Sciatic nerve (tissue), 2 donors: ENCODE measurements around the gene ATP23. TPM values are rescaled to one million over a fixed set of nuclear protein-coding genes. Genes with fewer than 3 reads are reported as not detected.

Source experiments
- ATAC-seq: fragments of 200-7000 bp; cut with Tn5 transposase; one replicate; pipeline ENCODE4 v1.9.1; 2020; ENCODE audit warnings: mild to moderate bottlenecking, moderate library complexity
- DNase-seq: peaks from one replicate; pipeline ENCODE4 v3.0.0-alpha.2; 2020; ENCODE audit warnings: low spot score
- intact Hi-C: fragments of 100-400 bp; cut with DNase I; formaldehyde crosslinking; loops from one replicate; pipeline ENCODE4 v1.14.2; 2022
- total RNA-seq: library from RNA; stranded (reverse); fragmentation: NEBNext Ultra II Directional; extraction: Animal tissue kit (Norgen Biotek cat#: 25700); gene quantifications from one replicate; pipeline ENCODE4 v1.2.1, GENCODE V29; 2021
- donor health status: DM: no; HTN: no; CAD: no.
- donor health status: DM: no; HTN: no; CAD: no.

ATP23 gene
- total RNA-seq, 1 donor from 2014 or later: 8.5 TPM

DNA sequence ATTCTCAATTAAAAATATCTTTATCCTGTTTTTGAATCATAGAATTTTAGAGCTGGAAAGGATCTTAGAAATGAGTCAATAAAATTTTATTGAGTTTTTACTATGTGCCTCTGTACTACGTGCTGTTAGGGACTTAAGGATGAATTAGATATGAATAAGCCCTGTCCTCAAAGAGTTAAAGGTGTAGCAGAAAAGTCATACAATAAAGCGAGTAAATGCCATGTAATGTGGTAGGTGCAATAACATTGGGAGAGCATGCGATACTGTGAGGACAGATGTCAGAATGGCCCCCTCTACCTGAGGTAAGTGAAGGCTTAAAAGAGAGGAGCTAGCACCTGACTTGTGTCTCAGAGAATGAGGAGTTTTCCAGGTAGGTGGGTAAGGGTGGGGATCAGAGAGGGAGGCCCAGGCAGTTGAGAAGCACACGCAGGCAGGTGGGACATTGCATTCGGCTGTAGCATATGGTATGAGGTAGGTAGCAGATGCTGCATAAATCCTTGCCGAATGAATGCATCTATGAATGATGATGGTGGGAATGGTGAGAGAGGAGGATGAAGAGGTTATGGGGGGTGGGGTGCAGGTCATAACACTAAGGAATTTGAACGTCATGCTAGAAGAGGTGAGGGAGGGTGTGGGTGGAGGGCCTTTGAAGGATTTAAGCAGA lies 35.4 kb upstream of the ATP23 start:
- DNase-seq: no peak
- intact Hi-C loops: loop anchor here (10.0 kb wide), 1 partner anchor 121 kb away; the partner anchor contains the start of gene TSFM
- ATAC-seq: no peak

DNA sequence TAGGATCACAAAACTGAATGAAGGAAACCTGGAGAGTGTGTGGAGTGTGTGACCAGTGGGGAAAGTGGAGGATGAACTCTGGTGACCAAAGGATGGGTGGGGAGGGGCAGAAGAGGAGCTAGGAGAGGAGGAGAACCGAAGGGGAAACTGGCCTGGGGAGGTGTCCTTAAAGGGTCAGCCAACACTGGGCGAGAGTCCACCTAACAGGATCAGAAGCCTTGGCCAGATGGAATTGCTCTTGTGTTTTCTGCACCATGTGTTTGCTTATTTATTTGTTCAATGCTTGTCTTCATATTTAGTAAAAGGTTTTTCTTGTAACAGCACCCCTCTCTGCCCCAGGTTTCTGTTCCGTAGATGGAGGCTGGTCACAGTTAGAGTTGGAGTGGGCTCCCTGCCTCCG lies 34.5 kb upstream of the ATP23 start:
- ATAC-seq: no peak
- intact Hi-C loops: loop anchor here (10.0 kb wide), 1 partner anchor 122 kb away; the partner anchor contains the start of gene TSFM
- no peak for DNase-seq

DNA sequence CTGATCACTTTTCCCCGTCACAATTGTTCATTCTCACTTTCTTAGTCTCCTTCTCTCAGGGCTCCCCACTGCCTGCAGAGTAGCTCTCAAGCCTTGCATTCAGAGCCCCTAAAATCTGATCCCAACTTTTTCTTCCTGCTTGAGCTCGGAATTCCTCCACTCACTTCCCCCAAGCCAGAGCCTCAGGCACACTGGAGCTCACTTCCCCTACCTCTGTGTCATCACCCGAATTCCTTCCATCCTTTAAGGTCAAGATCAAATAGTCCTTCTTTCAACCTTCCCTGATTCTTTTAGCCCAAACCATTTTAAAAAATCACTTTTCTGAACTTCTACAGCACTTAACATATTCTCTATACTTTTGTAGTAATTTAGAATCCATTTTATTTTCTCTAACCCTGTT lies 34.1 kb upstream of the ATP23 start:
- intact Hi-C loops: loop anchor here (10.0 kb wide), 1 partner anchor 122 kb away; the partner anchor contains the start of gene TSFM
- no peak for ATAC-seq
- no peak for DNase-seq

DNA sequence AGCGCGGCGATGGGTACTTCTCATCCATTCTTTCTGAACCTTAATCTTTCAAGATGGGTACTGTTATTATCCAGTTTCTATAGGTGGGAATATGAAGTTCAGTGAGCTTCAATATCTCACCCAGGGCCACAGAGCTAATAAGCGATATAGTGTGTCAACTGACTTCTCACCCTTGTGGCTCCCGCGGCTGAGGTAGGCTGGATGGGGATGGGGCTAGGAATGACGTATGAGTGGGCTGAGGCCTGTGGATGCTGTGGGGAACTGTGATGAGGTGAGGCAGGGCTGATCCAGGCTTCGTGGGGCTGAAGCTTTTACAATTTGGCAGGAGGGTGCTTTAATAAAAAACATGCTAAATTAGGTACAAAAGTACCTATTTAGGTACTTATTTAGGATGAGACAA lies 32.9 kb upstream of the ATP23 start:
- intact Hi-C loops: loop anchor here (10.0 kb wide), 1 partner anchor 124 kb away; the partner anchor contains the start of gene TSFM
- ATAC-seq (no peak), DNase-seq (no peak)

DNA sequence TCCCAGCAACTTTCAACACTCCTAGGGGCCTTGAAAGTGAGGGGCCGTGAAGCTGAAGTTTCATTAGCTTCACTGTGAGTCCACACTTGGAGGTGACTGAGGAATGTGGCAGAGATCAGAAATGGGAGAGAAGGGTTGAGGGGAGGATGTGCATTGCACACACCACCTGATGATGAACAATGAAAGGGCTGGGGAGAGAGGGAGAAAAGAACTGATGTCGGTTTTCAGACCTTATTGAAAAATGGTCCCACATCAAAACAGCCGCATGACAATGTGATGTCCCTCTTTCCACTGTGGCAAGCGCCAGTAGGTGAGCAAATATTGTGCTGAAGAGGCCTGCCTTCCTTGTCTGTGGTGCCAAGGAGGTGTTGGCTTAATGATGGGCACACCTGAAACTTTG lies 32.3 kb upstream of the ATP23 start:
- intact Hi-C loops: loop anchor here (10.0 kb wide), 1 partner anchor 124 kb away; the partner anchor contains the start of gene TSFM
- DNase-seq (no peak), ATAC-seq (no peak)

DNA sequence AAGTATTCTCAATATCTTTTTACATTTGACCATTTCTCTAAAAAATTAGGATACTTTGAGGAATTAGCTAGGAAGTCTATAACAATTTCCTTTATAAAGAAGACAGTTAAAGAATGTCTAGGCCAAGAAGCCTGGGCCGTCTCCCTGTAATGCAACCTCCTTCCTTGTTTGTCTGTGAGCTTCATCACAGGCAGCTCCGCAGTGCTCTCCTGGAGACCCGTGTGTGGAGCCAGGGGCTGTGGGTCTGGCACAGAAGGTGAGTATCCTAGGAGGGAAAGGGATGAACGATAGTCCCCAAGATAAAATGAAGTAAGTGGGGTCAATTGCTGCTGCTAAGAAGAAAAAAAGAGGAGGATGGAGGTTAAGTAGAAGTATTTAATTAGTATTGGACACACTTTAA lies 31.8 kb upstream of the ATP23 start:
- no peak for DNase-seq
- no peak for ATAC-seq
- intact Hi-C loops: loop anchor here (10.0 kb wide), 1 partner anchor 125 kb away; the partner anchor contains the start of gene TSFM

DNA sequence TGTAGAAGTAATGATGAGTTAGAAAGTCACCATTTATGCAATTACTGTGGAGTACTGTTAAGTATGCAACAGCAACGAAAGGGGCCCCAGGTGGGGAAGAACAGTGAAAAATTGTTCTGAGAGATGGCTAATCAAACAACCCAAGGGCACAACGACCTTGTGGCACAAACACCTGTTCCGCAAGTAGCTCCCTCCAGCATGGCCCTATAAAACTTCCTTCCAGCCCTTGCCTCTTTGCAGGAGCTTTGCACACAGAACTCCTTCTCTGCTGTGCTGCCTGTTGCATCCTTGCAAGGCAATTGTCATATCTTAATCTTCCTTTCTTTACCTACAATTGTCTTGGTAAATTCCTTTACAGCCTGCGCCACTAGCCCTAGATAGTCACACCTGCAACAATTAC lies 23.2 kb upstream of the ATP23 start:
- DNase-seq (no peak), ATAC-seq (no peak)
- intact Hi-C loops: no loop called here

DNA sequence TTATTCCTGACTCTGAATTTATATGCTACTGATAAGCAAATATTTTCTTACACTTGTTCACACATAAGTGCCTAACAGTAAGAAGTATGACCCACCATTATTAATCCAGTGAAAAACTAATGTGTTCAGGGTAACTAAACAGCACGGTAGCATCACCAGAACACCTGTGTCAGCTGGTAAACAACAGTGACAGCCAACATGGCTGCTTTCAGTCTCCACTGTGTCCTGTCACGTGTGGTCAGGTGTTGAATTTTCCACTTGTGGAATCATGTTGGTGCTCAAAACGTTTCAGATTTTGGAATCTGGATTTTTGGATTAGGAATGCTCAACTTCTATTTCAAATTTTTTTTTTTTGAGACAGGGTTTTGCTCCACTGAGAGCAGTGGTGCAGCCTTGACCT lies 14.3 kb upstream of the ATP23 start:
- DNase-seq: no peak
- intact Hi-C loops: no loop called here
- ATAC-seq: no peak

DNA sequence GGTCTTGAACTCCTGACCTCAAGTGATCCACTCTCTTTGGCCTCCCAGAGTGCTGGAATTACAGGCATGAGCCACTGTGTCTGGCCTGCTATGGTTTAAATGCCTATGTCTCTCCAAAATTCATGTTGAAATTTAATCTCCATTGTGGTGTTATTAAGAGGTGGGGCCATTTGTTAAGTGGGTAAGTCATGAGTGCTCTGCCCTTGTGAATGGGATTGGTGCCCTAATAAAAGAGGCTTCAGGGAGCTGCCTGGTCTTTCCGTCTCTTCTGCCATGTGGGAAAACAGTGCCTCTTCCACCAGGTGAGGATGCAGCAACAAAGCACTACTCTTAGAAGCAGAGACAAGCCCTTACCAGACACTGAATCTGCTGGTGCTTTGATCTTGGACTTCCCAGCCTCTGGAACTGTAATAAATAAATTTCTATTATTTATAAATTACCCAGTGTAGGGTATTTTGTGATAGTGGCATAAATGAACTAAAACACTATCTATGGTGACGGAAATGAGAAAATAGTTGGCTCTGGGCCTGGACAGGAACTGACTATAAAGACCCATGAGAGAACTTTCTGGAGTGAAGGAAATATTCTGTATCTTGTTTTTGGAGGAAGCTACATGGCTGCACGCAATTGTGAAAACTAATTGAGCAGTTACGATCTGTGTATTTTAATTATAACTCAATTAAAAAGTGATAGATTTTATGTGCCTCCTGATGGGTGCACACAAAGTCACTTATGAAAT lies 12.1 kb upstream of the ATP23 start:
- no peak for DNase-seq
- ATAC-seq: no peak
- intact Hi-C loops: no loop called here

DNA sequence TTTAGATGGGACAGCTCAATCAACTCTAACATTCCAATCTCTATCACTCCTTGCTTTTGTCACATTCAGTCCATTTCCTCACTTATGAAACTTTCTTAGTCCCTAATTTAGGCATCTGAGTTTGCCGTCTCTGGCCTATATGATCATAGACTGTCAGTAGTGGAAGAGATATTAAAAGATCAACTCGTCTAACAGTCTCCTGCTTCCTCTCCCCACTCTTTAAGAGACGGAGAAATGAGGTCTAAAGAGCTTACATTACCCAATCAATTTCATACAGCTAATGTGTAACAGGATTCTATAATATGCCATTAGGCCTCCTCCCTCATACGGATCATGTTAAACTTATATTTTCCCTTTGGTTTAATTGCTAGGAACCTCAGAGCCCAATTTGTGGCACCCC lies 6.5 kb upstream of the ATP23 start:
- ATAC-seq: no peak
- intact Hi-C loops: no loop called here

DNA sequence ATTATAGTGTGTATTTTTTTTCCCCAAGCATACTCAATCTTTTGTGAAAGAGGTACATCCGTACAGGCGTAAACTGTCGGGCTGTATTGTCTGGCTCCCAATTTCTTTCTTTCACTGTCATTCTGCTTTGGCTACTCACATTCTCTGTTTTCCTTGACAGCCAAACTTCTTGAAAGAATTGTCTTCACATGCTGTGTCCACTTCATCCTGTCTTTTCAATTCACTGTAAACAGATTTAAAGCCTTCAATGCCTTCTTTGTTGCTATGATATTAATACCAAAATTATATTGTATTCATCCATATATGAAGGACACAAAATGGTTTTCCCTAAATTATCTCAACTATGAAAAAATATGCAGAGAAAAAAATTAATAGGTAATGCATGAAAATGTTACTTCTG lies 6.0 kb upstream of the ATP23 start:
- ATAC-seq (no peak), DNase-seq (no peak)
- intact Hi-C loops: no loop called here

More for the DNA sequence above, 6.5 kb upstream of the ATP23 start:
- no peak for DNase-seq

DNA sequence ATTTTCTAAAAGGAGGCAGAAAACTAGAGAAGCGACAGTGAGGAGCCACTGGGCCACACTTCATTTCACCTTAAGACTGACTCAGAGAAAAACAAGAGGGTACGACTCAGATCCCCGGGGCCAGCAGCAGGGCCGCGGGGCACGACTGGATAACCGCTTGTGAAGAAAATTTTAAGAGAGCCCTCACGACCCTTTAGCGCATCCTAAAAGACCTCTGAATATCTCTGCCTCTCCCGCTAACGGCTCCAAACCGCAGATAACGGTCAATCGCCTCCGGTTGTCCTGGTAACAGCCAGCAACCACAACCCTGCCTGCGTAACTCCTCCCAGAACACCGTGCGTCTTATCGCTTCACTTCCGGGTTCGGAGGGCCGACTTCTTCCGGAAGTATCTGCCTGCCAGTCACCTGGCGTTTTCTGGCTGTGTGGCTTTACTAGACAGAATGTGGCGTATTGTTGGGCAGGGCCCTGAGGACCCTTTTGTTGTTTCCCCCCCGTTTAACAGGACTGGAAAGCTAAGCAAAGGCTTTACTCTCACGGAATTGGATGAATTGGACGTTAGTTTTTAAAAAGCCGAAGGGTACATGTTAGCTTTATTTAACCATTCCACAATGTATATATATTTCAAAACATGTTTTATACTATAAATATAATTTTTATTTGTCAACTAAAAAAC lies 5.4 kb upstream of the ATP23 start:
- ATAC-seq (peak; percentile 98), DNase-seq (peak; percentile 92)
- intact Hi-C loops: no loop called here

DNA sequence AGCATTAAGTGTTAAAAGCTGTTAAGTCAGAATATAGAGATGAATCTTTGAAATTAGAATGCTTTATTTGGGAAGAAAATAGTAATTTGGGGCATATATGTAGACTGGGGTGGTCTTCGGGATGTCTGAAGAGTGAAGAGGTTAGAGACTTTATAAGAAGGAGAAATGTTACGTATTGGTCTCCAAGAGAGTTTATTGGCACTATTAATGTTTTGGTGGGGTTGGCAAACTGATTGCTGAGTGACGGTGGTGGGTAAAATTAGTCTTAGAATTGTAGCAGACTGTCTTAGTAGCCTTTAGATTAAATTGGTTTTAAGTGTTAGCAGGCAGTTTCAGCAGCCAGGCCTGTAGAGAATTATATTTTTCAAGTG lies 4.9 kb upstream of the ATP23 start:
- intact Hi-C loops: no loop called here
- ATAC-seq (no peak), DNase-seq (no peak)

DNA sequence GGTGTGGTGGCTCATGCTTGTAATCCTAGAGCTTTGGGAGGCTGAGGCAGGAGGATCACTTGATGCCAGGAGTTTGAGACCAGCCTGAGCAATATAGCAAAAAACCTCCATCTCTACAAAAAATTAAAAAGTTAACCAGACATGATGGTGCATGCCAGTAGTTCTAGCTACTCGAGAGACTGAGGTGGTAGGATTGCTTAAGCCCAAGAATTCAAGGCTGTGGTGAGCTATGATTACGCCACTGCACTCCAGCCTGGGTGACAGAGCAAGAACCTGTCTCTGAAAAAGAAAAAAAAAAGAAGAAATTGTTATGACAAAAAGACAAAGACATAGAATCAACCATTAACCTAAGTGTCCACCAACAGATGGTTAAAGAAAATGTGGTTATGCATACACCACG lies 2.1 kb upstream of the ATP23 start:
- no peak for DNase-seq
- no peak for ATAC-seq
- intact Hi-C loops: no loop called here

DNA sequence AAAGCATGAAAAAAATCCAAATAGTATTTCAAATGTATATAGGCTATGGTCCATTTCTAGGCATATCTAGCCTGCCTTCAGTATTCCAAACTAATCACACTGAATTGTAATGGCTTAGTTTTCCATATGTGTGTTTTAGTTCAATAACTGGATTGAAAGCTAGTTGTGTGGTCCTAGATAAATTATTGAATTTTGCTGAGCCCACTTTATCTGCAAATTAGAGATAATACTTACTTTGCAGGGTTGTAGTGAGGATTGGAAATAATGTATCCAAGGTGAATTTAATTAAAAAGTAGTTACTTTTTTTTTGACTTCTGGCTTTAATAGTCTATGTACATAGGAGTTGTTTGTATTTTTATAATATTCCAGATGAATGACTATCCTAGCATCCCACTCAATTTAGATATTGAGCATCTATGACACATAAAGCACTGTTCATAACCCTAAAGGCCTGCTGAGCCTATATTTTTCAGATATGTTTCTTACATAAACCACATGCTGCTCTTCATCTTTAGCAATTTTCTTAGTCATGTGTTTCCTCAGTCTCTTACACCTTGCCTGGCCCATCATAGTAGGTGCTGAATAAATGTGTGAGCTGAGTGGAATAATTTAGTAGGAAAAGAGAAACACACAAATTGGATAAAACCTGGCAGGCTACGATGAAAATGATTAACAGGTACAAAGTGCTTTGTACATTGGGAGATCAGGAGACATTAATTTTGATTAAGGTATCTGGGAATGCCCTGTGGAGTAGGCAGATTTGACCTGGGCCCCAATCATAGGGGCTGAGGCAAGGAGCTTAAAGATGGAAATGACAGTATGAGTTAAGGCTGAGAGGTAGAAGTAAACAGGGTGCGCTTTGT lies 1.1 kb upstream of the ATP23 start:
- DNase-seq (no peak), ATAC-seq (no peak)
- intact Hi-C loops: no loop called here

DNA sequence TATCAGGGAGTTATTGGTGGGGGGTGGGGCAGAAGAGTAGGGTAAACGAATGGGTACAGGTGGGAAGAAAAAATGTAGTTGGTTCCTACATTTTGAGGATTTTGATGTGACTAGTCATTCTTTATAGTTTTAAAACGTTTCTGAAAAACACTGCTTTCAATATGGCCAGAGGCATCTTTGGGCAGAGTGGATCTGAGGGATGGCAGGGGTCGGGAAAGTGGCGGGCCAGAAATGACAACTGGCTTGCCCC lies 527 bp upstream of the ATP23 start:
- ATAC-seq (no peak), DNase-seq (no peak)
- intact Hi-C loops: no loop called here

DNA sequence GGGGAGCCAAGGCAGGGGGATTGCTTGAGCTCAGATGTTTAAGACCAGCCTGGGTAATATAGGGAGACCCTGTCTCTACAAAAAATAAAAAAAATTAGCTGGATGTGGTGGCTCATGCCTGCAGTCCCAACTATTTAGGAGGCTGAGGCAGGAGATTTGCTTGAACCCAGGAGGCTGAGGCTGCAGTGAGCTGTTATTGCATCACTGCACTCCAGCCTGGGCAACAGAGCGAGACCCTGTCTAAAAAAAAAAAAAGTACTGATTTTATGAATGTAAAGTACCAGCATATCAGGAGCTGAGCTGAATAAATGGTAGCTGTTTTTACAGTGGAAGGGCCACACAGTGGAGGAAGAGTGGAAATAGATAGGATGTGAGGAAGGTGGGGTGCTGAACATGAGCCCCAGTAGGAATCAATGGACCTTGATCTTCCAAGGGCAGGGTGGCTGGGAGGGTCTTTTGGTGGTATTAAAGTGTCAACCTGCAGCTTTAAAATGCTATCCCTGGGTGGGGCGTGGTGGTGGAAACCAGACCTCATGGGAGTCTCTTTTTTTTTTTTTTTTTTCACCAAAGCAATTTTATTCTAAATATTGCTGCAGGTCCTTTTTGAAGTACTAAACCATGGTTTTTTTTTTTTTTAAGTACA lies 2.2 kb downstream of the ATP23 start:
- ATAC-seq (no peak), DNase-seq (no peak)
- intact Hi-C loops: no loop called here

DNA sequence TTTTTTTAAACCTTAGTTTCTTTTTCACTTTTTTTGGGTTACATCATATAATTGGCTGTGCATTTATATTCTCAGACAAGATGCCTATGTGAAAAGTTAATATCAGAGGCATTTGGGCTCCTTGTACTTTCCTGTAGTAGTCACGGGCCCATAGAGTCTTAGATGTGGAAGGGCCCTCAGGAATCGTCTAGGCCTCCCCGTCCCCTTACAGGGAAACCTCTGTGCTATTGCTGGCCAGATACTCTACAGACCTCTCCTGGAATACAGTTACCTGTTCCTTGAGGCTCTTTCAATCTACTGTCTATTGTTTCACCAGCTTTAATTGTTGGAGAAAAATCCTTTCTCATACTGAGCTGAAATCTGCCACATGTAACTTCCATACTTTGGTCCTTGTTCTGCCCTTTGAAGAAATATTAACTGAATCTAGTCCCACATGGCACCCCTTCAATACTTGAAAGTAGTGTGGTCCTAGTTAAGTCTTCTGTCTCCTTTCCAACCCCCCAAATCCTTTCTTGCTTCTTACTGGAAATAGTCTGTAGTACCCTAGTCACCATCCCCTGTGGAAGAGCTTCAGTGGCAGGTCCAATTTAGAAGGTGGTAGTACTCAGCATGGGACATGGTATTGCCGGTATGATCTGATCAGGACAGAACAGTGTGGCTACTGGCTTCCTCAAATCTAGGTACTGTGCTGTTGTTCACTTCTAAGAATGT lies 3.1 kb downstream of the ATP23 start:
- ATAC-seq: no peak
- no peak for DNase-seq
- intact Hi-C loops: no loop called here
